K562 treated with DMSO at 1 percent for 4 hours (cell line): ENCODE results near the gene ZSCAN25. TPM values are rescaled to one million over a fixed set of nuclear protein-coding genes. Genes with fewer than 3 reads are reported as not detected.

Source experiments
- total RNA-seq: library from RNA; unstranded; fragments of 300-600 nt; gene quantifications from 2 replicates; pipeline ENCODE4 v1.2.3, GENCODE V29; 2022; ENCODE audit not compliant: insufficient read depth

The ZSCAN25 gene
- 8.7 and 9.4 TPM in 2 replicates for total RNA-seq

GRCh38 chr7:99616359-99617191, at the start of gene ZSCAN25:
ZSCAN25 (plus strand) TSS chr7:99616946; CDS start chr7:99619607, 2,661 bp downstream.

DNA sequence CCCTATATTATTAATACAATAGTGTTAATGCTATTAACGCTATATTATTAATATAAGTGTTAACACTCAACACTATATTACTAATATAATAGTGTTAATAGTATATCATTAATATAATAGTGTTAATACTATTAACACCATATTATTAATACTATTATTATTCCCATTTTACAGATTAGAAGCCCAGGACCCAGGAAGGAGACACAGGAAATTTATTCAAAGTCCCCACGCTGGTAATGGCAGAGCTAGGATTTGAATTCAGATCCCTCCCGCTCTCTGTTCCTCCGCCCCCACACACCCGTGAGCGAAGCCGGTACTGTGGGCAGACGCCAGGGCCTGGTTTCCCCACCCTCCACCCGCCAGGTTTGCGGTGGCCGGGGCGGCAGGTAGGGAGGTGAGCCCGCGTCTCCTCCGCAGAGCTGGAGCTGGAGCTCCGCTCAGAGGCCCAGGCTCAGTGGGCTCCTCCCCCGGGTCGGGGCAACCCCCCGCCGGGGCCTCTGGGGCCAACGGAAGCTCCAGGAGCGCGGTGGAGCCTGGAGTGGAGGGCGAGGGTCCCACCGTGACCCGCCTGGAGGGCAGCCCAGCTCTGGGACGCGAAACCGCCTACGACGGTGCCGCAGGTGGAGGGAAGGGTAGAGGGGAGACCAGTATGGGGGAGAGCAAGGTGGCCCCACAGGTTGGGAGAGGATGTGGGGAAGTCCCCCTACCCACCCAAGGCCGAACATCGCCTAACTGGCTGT, 18.8 kb upstream of the ZSCAN25 start, which contains the start of gene TMEM225B:
TSS of gene TMEM225B (plus strand) at position 506 of the 740 bp plus-strand sequence. CDS start 6,122 bp downstream, outside the sequence.

DNA sequence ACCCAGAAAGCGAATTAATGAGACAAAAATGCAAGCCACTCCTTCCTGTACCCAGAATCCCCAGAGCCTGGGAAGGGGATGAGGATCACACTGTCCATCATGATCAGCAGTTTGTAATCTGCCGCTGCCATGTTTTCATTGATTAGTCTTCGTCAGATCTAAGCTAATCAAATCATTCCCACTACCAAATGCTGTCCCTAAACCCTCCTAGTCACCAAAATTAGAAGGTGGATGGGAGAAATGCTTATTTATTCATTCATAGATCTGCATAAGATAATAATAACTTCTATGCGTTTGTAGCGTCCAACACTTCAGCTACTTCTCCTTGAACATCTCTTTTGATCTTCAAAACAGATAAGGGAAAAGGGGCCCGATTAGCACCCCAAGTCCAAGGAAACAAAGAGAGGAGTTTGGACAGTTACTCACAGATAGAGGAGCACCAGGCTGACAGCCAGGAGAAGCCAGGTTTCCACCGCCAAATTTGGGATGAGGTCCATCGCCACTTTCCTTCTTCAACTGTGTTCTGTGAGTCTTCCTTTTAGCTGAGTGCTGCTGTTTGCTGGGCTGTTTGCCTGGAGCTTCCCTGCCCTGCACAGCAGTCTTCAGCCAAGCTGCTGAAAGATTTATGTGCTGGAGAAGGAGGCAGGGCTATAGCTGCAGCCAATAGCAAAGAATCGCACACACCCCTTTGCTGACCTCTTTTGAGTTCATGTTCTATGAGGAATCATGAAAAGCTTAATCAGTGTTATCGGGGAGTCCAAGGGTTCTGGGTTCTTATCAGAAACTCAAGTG, 62.9 kb downstream of the ZSCAN25 start, which contains the start of gene CYP3A5:
TSS of gene CYP3A5 (minus strand) at position 597 of the 792 bp plus-strand sequence. CDS start at position 497, 100 bp downstream.

Other genes starting within 250 kb of the ZSCAN25 start
- gene ARPC1B, start 242.2 kb upstream of the ZSCAN25 start, total RNA-seq, result 694 and 695 TPM in 2 replicates
- gene PDAP1, start 208.3 kb upstream of the ZSCAN25 start, total RNA-seq, result 150 and 157 TPM in 2 replicates
- 247 and 258 TPM in 2 replicates for gene BUD31, start 208.0 kb upstream of the ZSCAN25 start, total RNA-seq
- gene PTCD1, start 178.1 kb upstream of the ZSCAN25 start, total RNA-seq, result 11.9 TPM in 2 replicates
- 65.7 and 79.4 TPM in 2 replicates for gene CPSF4, start 178.0 kb upstream of the ZSCAN25 start, total RNA-seq
- gene ATP5MF, start 150.8 kb upstream of the ZSCAN25 start, total RNA-seq, result 1,122 and 1,257 TPM in 2 replicates
- gene ZNF789, start 144.1 kb upstream of the ZSCAN25 start, total RNA-seq, result 11.5 and 14.3 TPM in 2 replicates
- 24.1 and 26.5 TPM in 2 replicates for gene ZNF394, start 116.7 kb upstream of the ZSCAN25 start, total RNA-seq
- 13.7 and 14.3 TPM in 2 replicates for gene ZKSCAN5, start 112.3 kb upstream of the ZSCAN25 start, total RNA-seq
- gene FAM200A, start 64.8 kb upstream of the ZSCAN25 start, total RNA-seq, result 5.7 and 5.8 TPM in 2 replicates
- 56.3 and 64.4 TPM in 2 replicates for gene ZNF655, start 58.3 kb upstream of the ZSCAN25 start, total RNA-seq
- gene TMEM225B, start 18.7 kb upstream of the ZSCAN25 start, total RNA-seq, result not detected in 2 replicates
- gene CYP3A5, start 63.0 kb downstream of the ZSCAN25 start, total RNA-seq, result 2.3 and 4.0 TPM in 2 replicates
- not detected in 2 replicates for gene CYP3A7, start 118.2 kb downstream of the ZSCAN25 start, total RNA-seq
- gene CYP3A4, start 167.2 kb downstream of the ZSCAN25 start, total RNA-seq, result not detected in 2 replicates
- gene CYP3A43, start 211.1 kb downstream of the ZSCAN25 start, total RNA-seq, result not detected in 2 replicates